Type B pancreatic cell (in vitro differentiated cells): ENCODE measurements around the gene IQCN. TPM values are rescaled to one million over a fixed set of nuclear protein-coding genes. Genes with fewer than 3 reads are reported as not detected.

Source experiments
- DNase-seq: peaks from one replicate; pipeline ENCODE4 v3.0.0; 2021; ENCODE audit warnings: mixed read lengths; ENCODE audit not compliant: unreplicated experiment; ENCODE audit errors: extremely low spot score
- H3K27ac Mint-ChIP-seq: 2 replicates; pipeline ENCODE4 v1.8.0; 2021; ENCODE audit warnings: mild to moderate bottlenecking, mixed read lengths
- H3K27me3 Mint-ChIP-seq: 2 replicates; pipeline ENCODE4 v1.8.0; 2021; ENCODE audit warnings: mixed read lengths
- H3K36me3 Mint-ChIP-seq: 2 replicates; pipeline ENCODE4 v1.8.0; 2021; ENCODE audit warnings: mixed read lengths
- H3K4me1 Mint-ChIP-seq: one replicate; pipeline ENCODE4 v1.8.0; 2021; ENCODE audit warnings: mixed read lengths; ENCODE audit not compliant: unreplicated experiment
- H3K4me3 Mint-ChIP-seq: 2 replicates; pipeline ENCODE4 v1.8.0; 2021; ENCODE audit warnings: mild to moderate bottlenecking, mixed read lengths
- H3K9me3 Mint-ChIP-seq: 2 replicates; pipeline ENCODE4 v1.8.0; 2021; ENCODE audit warnings: mixed read lengths
- CTCF ChIP-seq: fragments of 200-600 bp; sonication (generic); conservative IDR thresholded peaks from 2 replicates; pipeline ENCODE4 v1.5.0; 2021; ENCODE audit warnings: antibody characterized with exemption, mild to moderate bottlenecking
- total RNA-seq: library from RNA; stranded (reverse); gene quantifications from 2 replicates; pipeline ENCODE4 v1.2.1, GENCODE V29; 2021; ENCODE audit warnings: low replicate concordance

Gene IQCN
- total RNA-seq, 1 donor from 2014 or later = 7.8 TPM

GRCh38 chr19:18319591-18320135 lies 45.4 kb upstream of the IQCN start:
- peak overlapping the region; percentile 96 for H3K27ac Mint-ChIP-seq
- H3K27me3 Mint-ChIP-seq = no peaks in the 10 kb centered on the region
- peaks cover 42% of the 10 kb centered on the region for H3K4me1 Mint-ChIP-seq
- no peak for TF ChIP-seq CTCF
- peaks cover 5% of the 10 kb centered on the region for H3K36me3 Mint-ChIP-seq
- no peak for DNase-seq
- H3K9me3 Mint-ChIP-seq = no peaks in the 10 kb centered on the region
- H3K4me3 Mint-ChIP-seq = peak overlapping the region; percentile 71

GRCh38 chr19:18317961-18318800 lies 43.9 kb upstream of the IQCN start:
- no peaks in the 10 kb centered on the region for H3K9me3 Mint-ChIP-seq
- no peak for TF ChIP-seq CTCF
- no peaks in the 10 kb centered on the region for H3K27me3 Mint-ChIP-seq
- no peak overlapping the region for H3K4me3 Mint-ChIP-seq
- DNase-seq = no peak
- H3K27ac Mint-ChIP-seq = peak overlapping the region; percentile 93
- peaks cover 32% of the 10 kb centered on the region for H3K4me1 Mint-ChIP-seq
- peaks cover 5% of the 10 kb centered on the region for H3K36me3 Mint-ChIP-seq

GRCh38 chr19:18313398-18313797 lies 39.1 kb upstream of the IQCN start:
- Mint-ChIP-seq H3K36me3 (peaks cover 3% of the 10 kb centered on the region), H3K27me3 (no peaks in the 10 kb centered on the region), H3K9me3 (no peaks in the 10 kb centered on the region), H3K27ac (no peak overlapping the region), H3K4me1 (peaks cover 8% of the 10 kb centered on the region), H3K4me3 (no peak overlapping the region)
- no peak for DNase-seq
- TF ChIP-seq CTCF = no peak

- Mint-ChIP-seq H3K4me1 (peaks cover 5% of the 10 kb centered on the region), H3K9me3 (no peaks in the 10 kb centered on the region), H3K36me3 (peaks cover 5% of the 10 kb centered on the region), H3K27ac (no peak overlapping the region), H3K4me3 (no peak overlapping the region), H3K27me3 (no peaks in the 10 kb centered on the region)
- no peak for TF ChIP-seq CTCF
- DNase-seq = no peak
Measured at GRCh38 chr19:18312092-18312534, 37.9 kb upstream of the IQCN start.

DNA sequence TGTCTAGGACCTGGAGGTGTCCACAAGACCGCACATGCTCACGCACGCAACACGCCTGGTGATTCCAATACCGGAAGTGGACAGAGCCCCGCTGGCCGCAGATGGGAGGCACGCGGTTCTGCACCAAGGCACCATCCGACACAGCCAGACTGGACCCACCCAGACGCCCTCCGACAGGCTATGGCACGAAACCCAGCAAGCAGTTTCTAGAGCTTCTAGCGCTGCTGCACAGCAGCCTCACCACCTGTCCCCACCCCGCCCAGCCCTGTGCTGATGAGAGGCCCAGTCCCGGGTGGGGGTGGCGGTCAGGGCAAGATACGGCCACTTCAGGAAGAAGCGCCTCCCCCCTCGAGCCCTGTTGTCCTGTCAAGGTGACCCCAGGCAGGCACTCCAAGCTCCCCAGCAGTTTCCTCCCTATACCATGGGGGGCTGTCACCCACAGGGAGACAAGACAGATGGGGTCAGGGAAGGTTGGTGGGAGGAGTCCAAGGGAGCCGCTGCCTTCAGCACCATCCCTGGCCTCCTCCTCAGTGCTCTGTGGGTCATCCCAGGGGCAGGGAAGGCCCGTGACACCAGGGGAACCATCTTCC lies 37.3 kb upstream of the IQCN start:
- peaks cover 7% of the 10 kb centered on the region for H3K36me3 Mint-ChIP-seq
- no peak overlapping the region for H3K4me3 Mint-ChIP-seq

More for the DNA sequence above, 37.3 kb upstream of the IQCN start:
- H3K9me3 Mint-ChIP-seq = no peaks in the 10 kb centered on the region
- DNase-seq = no peak
- peaks cover 10% of the 10 kb centered on the region for H3K4me1 Mint-ChIP-seq
- no peak overlapping the region for H3K27ac Mint-ChIP-seq
- no peaks in the 10 kb centered on the region for H3K27me3 Mint-ChIP-seq
- no peak for TF ChIP-seq CTCF
